Osteocyte (in vitro differentiated cells): ENCODE results near the gene TPRKB. TPM values are rescaled to one million over a fixed set of nuclear protein-coding genes. Genes with fewer than 3 reads are reported as not detected.
"Not testable (repeated sequence)": the region's sequence is repeated elsewhere in the genome, so short reads cannot be mapped to it uniquely, and the experiment has no call there.

ENCODE experiments used
- DNase-seq: peaks from one replicate; pipeline ENCODE4 v3.0.0; 2021; ENCODE audit warnings: mixed read lengths; ENCODE audit not compliant: unreplicated experiment; ENCODE audit errors: extremely low spot score
- H3K27ac Mint-ChIP-seq: one replicate; pipeline ENCODE4 v1.8.0; 2021; ENCODE audit warnings: mild to moderate bottlenecking, mixed read lengths; ENCODE audit not compliant: unreplicated experiment
- H3K27me3 Mint-ChIP-seq: one replicate; pipeline ENCODE4 v1.8.0; 2021; ENCODE audit warnings: mixed read lengths; ENCODE audit not compliant: unreplicated experiment
- H3K36me3 Mint-ChIP-seq: one replicate; pipeline ENCODE4 v1.8.0; 2021; ENCODE audit warnings: mixed read lengths; ENCODE audit not compliant: unreplicated experiment
- H3K4me1 Mint-ChIP-seq: one replicate; pipeline ENCODE4 v1.8.0; 2021; ENCODE audit warnings: mixed read lengths; ENCODE audit not compliant: unreplicated experiment
- H3K4me3 Mint-ChIP-seq: one replicate; pipeline ENCODE4 v1.8.0; 2021; ENCODE audit warnings: mild to moderate bottlenecking, moderate library complexity, mixed read lengths; ENCODE audit not compliant: unreplicated experiment
- H3K9me3 Mint-ChIP-seq: one replicate; pipeline ENCODE4 v1.8.0; 2021; ENCODE audit warnings: mixed read lengths; ENCODE audit not compliant: unreplicated experiment
- total RNA-seq: library from RNA; stranded (reverse); gene quantifications from 2 replicates; pipeline ENCODE4 v1.2.1, GENCODE V29; 2021
- TF ChIP-seq, protein P1 (sequence below): fragments of 200-600 bp; sonication (generic); IDR thresholded peaks from 2 replicates; pipeline ENCODE4 v1.5.0; 2021; ENCODE audit warnings: antibody characterized with exemption, mild to moderate bottlenecking, moderate library complexity

The TPRKB gene
- total RNA-seq, 1 donor from 2014 or later = 16.7 TPM

- not testable (repeated sequence) for H3K27ac Mint-ChIP-seq, DNase-seq, H3K4me3 Mint-ChIP-seq, H3K36me3 Mint-ChIP-seq, H3K9me3 Mint-ChIP-seq, H3K4me1 Mint-ChIP-seq
- H3K27me3 Mint-ChIP-seq = peaks cover 29% of the 10 kb centered on the region
- TF ChIP-seq, protein P1, sequence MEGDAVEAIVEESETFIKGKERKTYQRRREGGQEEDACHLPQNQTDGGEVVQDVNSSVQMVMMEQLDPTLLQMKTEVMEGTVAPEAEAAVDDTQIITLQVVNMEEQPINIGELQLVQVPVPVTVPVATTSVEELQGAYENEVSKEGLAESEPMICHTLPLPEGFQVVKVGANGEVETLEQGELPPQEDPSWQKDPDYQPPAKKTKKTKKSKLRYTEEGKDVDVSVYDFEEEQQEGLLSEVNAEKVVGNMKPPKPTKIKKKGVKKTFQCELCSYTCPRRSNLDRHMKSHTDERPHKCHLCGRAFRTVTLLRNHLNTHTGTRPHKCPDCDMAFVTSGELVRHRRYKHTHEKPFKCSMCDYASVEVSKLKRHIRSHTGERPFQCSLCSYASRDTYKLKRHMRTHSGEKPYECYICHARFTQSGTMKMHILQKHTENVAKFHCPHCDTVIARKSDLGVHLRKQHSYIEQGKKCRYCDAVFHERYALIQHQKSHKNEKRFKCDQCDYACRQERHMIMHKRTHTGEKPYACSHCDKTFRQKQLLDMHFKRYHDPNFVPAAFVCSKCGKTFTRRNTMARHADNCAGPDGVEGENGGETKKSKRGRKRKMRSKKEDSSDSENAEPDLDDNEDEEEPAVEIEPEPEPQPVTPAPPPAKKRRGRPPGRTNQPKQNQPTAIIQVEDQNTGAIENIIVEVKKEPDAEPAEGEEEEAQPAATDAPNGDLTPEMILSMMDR = peak; percentile 62
Measured at GRCh38 chr2:73690372-73691088, 46.6 kb downstream of the TPRKB start.

- H3K27ac Mint-ChIP-seq, DNase-seq, H3K4me3 Mint-ChIP-seq, H3K36me3 Mint-ChIP-seq, H3K4me1 Mint-ChIP-seq, H3K9me3 Mint-ChIP-seq: not testable (repeated sequence)
- peaks cover 34% of the 10 kb centered on the region for H3K27me3 Mint-ChIP-seq
Measured at GRCh38 chr2:73688494-73688893, 48.7 kb downstream of the TPRKB start.

GRCh38 chr2:73685764-73686438 is 51.2 kb downstream of the TPRKB start:
- H3K27me3 Mint-ChIP-seq = peaks cover 37% of the 10 kb centered on the region
- peaks cover 5% of the 10 kb centered on the region for H3K9me3 Mint-ChIP-seq
- H3K4me3 Mint-ChIP-seq = no peak overlapping the region
- H3K27ac Mint-ChIP-seq = no peak overlapping the region
- TF ChIP-seq, protein P1 = no peak
- no peak for DNase-seq
- H3K4me1 Mint-ChIP-seq = no peaks in the 10 kb centered on the region
- no peaks in the 10 kb centered on the region for H3K36me3 Mint-ChIP-seq

DNA sequence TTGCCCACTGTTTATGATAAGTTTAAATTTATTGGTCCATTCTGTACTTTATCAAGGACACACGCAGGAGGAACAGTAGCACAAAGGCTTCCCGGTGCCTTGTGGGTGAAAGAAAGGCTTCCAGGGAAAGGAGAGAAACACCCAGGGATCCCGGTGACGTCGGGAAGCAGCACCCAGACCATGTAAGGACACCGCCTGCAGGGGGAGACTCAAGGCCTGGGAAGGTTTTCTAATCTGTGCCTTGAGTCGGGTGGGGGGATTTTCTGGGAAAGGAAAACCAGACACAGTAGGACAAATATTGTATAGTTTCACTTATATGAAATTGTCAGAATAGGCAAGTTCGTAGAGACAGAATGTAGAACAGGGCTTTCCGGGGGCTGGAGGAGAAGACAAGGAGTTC is 52.2 kb downstream of the TPRKB start:
- not testable (repeated sequence) for H3K36me3 Mint-ChIP-seq, H3K27ac Mint-ChIP-seq, H3K4me1 Mint-ChIP-seq, H3K4me3 Mint-ChIP-seq, DNase-seq, H3K9me3 Mint-ChIP-seq
- peaks cover 36% of the 10 kb centered on the region for H3K27me3 Mint-ChIP-seq

DNA sequence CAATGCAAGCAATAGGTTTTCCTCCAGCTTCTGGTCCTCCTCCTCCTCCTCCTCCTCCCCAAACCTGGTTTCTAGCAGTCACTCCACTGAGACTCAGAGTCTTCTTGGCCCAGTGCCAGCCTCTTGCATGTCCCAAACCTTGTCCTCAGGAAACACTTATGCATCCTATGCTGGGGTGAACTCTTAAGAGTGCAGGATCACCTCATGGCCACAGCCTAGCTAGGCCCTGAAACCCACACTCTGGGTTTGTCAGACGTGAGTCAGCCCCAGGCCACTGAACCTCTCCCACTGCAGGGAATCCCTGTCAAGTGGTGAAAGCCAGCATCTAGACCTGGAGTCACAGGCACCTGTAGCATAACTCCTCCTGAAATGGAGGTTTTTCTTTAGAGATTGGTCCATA is 52.8 kb downstream of the TPRKB start:
- not testable (repeated sequence) for H3K4me3 Mint-ChIP-seq, H3K27ac Mint-ChIP-seq, H3K9me3 Mint-ChIP-seq, H3K4me1 Mint-ChIP-seq, H3K36me3 Mint-ChIP-seq, DNase-seq
- peaks cover 36% of the 10 kb centered on the region for H3K27me3 Mint-ChIP-seq

DNA sequence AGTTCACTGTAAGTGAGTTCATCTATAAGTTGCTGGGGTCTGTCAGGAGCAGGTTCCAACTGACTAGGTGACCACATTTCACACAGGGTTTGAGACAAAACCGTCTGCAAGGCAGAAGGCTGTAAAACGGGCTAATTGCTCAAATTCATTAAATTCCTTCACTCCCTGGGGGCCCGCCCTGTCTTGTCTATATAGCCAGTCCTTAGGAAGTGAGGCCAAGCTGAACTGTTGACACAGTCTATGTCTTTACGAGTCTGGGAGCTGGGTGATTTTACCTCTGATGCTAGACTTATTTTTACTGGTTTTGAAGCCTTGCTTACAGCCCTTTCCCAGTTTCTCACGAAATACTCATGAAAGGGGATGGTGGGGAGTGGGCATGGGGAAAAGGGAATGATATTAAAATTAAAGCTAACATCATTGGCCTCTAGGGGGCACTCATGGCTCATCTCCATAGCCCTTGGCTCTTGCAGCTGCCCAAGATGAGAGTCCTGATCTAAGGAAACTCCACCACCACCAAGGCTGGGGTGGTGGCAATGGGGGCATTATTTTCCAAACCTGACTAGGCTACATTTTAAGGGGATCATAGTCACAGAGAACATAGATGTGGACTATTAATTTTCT is 57.1 kb downstream of the TPRKB start:
- TF ChIP-seq, protein P1 = peak; percentile 58
- H3K4me1 Mint-ChIP-seq, H3K4me3 Mint-ChIP-seq, H3K9me3 Mint-ChIP-seq, H3K27ac Mint-ChIP-seq, DNase-seq, H3K36me3 Mint-ChIP-seq: not testable (repeated sequence)
- H3K27me3 Mint-ChIP-seq = peaks cover 52% of the 10 kb centered on the region

Other genes starting within 250 kb of the TPRKB start
- gene NAT8, start 94.9 kb downstream of the TPRKB start, total RNA-seq = not detected in 2 replicates
- gene DUSP11, start 42.8 kb upstream of the TPRKB start, total RNA-seq = 24.7 and 25.0 TPM in 2 replicates
- gene C2orf78, start 46.8 kb upstream of the TPRKB start, total RNA-seq = not detected in 2 replicates
- gene STAMBP, start 91.6 kb upstream of the TPRKB start, total RNA-seq = 34.6 and 39.1 TPM in 2 replicates
- 190 and 191 TPM in 2 replicates for gene ACTG2, start 155.7 kb upstream of the TPRKB start, total RNA-seq
- 63.9 and 64.8 TPM in 2 replicates for gene DGUOK, start 189.5 kb upstream of the TPRKB start, total RNA-seq
- 26.5 and 27.5 TPM in 2 replicates for gene TET3, start 247.6 kb upstream of the TPRKB start, total RNA-seq